K562 (cell line): ENCODE measurements around the gene MCEMP1. TPM values are rescaled to one million over a fixed set of nuclear protein-coding genes. Genes with fewer than 3 reads are reported as not detected.

Source experiments
- DMBX1 ChIP-seq: fragments of 250-450 bp; sonication (Bioruptor Pico); IDR thresholded peaks from 2 replicates; pipeline ENCODE4 v1.8.0; 2022; ENCODE audit warnings: inconsistent platforms, mild to moderate bottlenecking, moderate library complexity, borderline replicate concordance
- EHMT2 ChIP-seq: fragments of 450-650 bp; IDR thresholded peaks from 2 replicates; pipeline ENCODE4 v1.6.1; 2018; ENCODE audit warnings: antibody characterized with exemption
- NFXL1 ChIP-seq: fragments of 450-650 bp; formaldehyde crosslinking; IDR thresholded peaks from 2 replicates; pipeline ENCODE4 v1.4.0; 2021; ENCODE audit warnings: mild to moderate bottlenecking
- PTRF ChIP-seq: fragments of 450-650 bp; IDR thresholded peaks from 2 replicates; pipeline ENCODE4 v1.6.1; 2016; ENCODE audit warnings: mild to moderate bottlenecking, missing genetic modification characterization, missing compliant biosample characterization
- SMC3 ChIP-seq: conservative IDR thresholded peaks from 2 replicates; pipeline ENCODE4 v1.6.1; 2011; ENCODE audit warnings: low read depth, low read length, improper control_type of control experiment; ENCODE audit not compliant: insufficient read depth
- SRSF9 ChIP-seq: fragments of 200-400 bp; formaldehyde crosslinking; IDR thresholded peaks from 2 replicates; pipeline ENCODE4 v1.6.1; 2017; ENCODE audit warnings: low read depth, low read length, borderline replicate concordance
- TCF3 ChIP-seq: sonication (generic); formaldehyde crosslinking; IDR thresholded peaks from 2 replicates; pipeline ENCODE4 v1.4.0; 2020; ENCODE audit warnings: mild to moderate bottlenecking, missing genetic modification reagents
- TOE1 ChIP-seq, 2 experiments: fragments of 450-650 bp in 1 of 2; sonication (generic) in 1 of 2; formaldehyde crosslinking in 1 of 2; IDR thresholded peaks; 2 replicates each; pipeline versions ENCODE4 v1.7.1 to v1.8.0; 2016 to 2022; ENCODE audit warnings: borderline replicate concordance in 2 of 2, mild to moderate bottlenecking in 2 of 2, antibody characterized with exemption in 1 of 2, inconsistent platforms in 1 of 2, low read depth in 1 of 2, missing genetic modification reagents in 1 of 2, moderate library complexity in 1 of 2
- polyA plus RNA-seq, 8 experiments: library from polyadenylated mRNA; depleted of rRNA in 4 of 8; stranded (reverse) in 5 of 8; unstranded in 3 of 8; fragments of >200 nt; fragmentation: Nextera tagmentation in 2 of 8; fragmentation: Illumina TruSeq in 1 of 8; extraction: Ambion mirVana in 2 of 8; extraction: Trizol in 1 of 8; gene quantifications; 2 replicates each; pipeline versions ENCODE4 v1.2.1 to v1.2.3, GENCODE V29; 2011 to 2014; ENCODE audit warnings: inconsistent platforms in 1 of 8, missing spikeins in 1 of 8
- total RNA-seq, 7 experiments: library from RNA; depleted of rRNA in 6 of 7; stranded (reverse); fragments of >200 nt in 6 of 7; fragmentation: Illumina TruSeq in 2 of 7; extraction: Trizol in 2 of 7; gene quantifications; 2 replicates each; pipeline versions ENCODE4 v1.2.1 to v1.2.3, GENCODE V29; 2011 to 2021; ENCODE audit warnings: low replicate concordance in 1 of 7
- TF ChIP-seq, protein P1 (sequence below): fragments of 200-800 bp; sonication (Bioruptor generic); IDR thresholded peaks from 2 replicates; pipeline ENCODE4 v1.6.1; 2017; ENCODE audit warnings: missing genetic modification characterization, missing compliant biosample characterization
- TF ChIP-seq, protein P2 (sequence below): sonication (generic); formaldehyde crosslinking; IDR thresholded peaks from 2 replicates; pipeline ENCODE4 v1.9.0; 2022; ENCODE audit warnings: mild to moderate bottlenecking, missing genetic modification reagents
- TF ChIP-seq, protein P3 (sequence below): sonication (generic); formaldehyde crosslinking; IDR thresholded peaks from 2 replicates; pipeline ENCODE4 v1.9.0; 2022; ENCODE audit warnings: mild to moderate bottlenecking, missing genetic modification reagents
- TF ChIP-seq, protein P4 (sequence below): fragments of 450-650 bp; IDR thresholded peaks from 2 replicates; pipeline ENCODE4 v1.6.1; 2017; ENCODE audit warnings: mild to moderate bottlenecking, moderate library complexity
- TF ChIP-seq, protein P5 (sequence below): fragments of 250-450 bp; sonication (Bioruptor Pico); IDR thresholded peaks from 2 replicates; pipeline ENCODE4 v1.4.0; 2020
- TF ChIP-seq, protein P6 (sequence below), 2 experiments: fragments of 450-650 bp; conservative IDR thresholded peaks; 2 replicates each; pipeline ENCODE4 v1.6.1; 2017; ENCODE audit warnings: mild to moderate bottlenecking in 2 of 2, moderate library complexity in 2 of 2
- TF ChIP-seq, protein P7 (sequence below), 2 experiments: fragments of 450-650 bp in 1 of 2; IDR thresholded peaks; 2 replicates each; pipeline ENCODE4 v1.6.1; 2011 to 2017; ENCODE audit warnings: low read depth in 2 of 2, antibody characterized with exemption in 1 of 2, borderline replicate concordance in 1 of 2, low read length in 1 of 2, mild to moderate bottlenecking in 1 of 2, mixed read lengths in 1 of 2; ENCODE audit not compliant: control insufficient read depth in 1 of 2

The MCEMP1 gene
- total and polyA plus RNA-seq, 9 of the 15 experiments (the other 6 are each of a cell fraction or from before 2014, with no cell fraction given): 0.11 to 1.8 (median 0.51) TPM

DNA sequence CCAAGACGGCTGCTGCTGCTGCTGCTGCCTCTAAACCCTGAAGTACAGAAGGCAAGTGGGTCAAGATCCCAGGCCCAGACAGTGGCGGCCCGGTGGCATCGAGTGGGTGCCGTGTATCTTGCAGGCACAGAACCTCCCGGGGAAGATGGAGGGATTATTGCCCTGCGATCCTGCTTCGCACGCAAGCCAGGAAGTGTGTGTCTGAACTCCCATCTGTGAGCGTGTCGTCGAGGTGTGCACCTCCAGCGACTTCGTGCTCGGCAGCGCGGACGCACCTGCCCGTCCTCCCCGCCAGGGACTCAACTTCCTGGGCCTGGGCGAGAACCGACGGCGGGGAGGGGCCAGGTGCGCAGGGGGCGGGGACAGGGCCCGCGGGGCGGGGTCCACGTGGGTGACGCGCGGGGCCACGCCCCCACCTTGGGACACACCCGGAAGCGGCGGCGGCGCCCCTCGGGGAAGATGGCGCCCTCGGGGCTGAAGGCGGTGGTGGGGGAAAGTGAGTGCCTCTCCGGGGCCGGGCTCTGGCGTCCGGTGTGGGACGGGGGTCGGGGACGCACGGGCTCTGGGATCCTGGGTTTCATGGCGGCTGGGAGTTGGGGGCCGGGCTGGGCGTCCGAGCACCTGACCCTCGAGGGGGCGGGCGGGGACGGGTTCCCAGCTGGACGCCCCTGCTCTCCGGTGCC lies 40.1 kb upstream of the MCEMP1 start, which contains the start of gene STXBP2 (continued):
- TF ChIP-seq, protein P1, sequence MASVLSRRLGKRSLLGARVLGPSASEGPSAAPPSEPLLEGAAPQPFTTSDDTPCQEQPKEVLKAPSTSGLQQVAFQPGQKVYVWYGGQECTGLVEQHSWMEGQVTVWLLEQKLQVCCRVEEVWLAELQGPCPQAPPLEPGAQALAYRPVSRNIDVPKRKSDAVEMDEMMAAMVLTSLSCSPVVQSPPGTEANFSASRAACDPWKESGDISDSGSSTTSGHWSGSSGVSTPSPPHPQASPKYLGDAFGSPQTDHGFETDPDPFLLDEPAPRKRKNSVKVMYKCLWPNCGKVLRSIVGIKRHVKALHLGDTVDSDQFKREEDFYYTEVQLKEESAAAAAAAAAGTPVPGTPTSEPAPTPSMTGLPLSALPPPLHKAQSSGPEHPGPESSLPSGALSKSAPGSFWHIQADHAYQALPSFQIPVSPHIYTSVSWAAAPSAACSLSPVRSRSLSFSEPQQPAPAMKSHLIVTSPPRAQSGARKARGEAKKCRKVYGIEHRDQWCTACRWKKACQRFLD (CRISPR knock-in tag): peak; percentile 37; the same call in 1 of the 2 replicates
- TF ChIP-seq TOE1 (IDR thresholded peaks at IDR 0.05; ENCODE audit: borderline replicate concordance): no peak
- TF ChIP-seq TOE1 (CRISPR knock-in tag; IDR thresholded peaks at IDR 0.05; ENCODE audit: borderline replicate concordance, low read depth): no peak
- TF ChIP-seq TCF3 (CRISPR knock-in tag): peak; percentile 24; the same call in 1 of the 2 replicates
- TF ChIP-seq, protein P2, sequence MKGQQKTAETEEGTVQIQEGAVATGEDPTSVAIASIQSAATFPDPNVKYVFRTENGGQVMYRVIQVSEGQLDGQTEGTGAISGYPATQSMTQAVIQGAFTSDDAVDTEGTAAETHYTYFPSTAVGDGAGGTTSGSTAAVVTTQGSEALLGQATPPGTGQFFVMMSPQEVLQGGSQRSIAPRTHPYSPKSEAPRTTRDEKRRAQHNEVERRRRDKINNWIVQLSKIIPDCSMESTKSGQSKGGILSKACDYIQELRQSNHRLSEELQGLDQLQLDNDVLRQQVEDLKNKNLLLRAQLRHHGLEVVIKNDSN: peak; percentile 58
- TF ChIP-seq EHMT2: no peak
- TF ChIP-seq, protein P3, sequence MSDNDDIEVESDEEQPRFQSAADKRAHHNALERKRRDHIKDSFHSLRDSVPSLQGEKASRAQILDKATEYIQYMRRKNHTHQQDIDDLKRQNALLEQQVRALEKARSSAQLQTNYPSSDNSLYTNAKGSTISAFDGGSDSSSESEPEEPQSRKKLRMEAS (CRISPR knock-in tag): peak; percentile 97
- TF ChIP-seq, protein P4, sequence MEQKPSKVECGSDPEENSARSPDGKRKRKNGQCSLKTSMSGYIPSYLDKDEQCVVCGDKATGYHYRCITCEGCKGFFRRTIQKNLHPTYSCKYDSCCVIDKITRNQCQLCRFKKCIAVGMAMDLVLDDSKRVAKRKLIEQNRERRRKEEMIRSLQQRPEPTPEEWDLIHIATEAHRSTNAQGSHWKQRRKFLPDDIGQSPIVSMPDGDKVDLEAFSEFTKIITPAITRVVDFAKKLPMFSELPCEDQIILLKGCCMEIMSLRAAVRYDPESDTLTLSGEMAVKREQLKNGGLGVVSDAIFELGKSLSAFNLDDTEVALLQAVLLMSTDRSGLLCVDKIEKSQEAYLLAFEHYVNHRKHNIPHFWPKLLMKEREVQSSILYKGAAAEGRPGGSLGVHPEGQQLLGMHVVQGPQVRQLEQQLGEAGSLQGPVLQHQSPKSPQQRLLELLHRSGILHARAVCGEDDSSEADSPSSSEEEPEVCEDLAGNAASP: no peak
- TF ChIP-seq, protein P5, sequence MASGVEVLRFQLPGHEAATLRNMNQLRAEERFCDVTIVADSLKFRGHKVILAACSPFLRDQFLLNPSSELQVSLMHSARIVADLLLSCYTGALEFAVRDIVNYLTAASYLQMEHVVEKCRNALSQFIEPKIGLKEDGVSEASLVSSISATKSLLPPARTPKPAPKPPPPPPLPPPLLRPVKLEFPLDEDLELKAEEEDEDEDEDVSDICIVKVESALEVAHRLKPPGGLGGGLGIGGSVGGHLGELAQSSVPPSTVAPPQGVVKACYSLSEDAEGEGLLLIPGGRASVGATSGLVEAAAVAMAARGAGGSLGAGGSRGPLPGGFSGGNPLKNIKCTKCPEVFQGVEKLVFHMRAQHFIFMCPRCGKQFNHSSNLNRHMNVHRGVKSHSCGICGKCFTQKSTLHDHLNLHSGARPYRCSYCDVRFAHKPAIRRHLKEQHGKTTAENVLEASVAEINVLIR: no peak
- no peak for TF ChIP-seq PTRF (tag)
- TF ChIP-seq, protein P6, sequence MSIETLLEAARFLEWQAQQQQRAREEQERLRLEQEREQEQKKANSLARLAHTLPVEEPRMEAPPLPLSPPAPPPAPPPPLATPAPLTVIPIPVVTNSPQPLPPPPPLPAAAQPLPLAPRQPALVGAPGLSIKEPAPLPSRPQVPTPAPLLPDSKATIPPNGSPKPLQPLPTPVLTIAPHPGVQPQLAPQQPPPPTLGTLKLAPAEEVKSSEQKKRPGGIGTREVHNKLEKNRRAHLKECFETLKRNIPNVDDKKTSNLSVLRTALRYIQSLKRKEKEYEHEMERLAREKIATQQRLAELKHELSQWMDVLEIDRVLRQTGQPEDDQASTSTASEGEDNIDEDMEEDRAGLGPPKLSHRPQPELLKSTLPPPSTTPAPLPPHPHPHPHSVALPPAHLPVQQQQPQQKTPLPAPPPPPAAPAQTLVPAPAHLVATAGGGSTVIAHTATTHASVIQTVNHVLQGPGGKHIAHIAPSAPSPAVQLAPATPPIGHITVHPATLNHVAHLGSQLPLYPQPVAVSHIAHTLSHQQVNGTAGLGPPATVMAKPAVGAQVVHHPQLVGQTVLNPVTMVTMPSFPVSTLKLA (conservative IDR thresholded peaks at IDR 0.05): peak; percentile 79 to 88
- TF ChIP-seq SMC3: no peak
- 0 out of 2 replicates have a peak, but pooled peaks have one; percentile 42 for TF ChIP-seq DMBX1 (CRISPR knock-in tag)
- TF ChIP-seq, protein P7, sequence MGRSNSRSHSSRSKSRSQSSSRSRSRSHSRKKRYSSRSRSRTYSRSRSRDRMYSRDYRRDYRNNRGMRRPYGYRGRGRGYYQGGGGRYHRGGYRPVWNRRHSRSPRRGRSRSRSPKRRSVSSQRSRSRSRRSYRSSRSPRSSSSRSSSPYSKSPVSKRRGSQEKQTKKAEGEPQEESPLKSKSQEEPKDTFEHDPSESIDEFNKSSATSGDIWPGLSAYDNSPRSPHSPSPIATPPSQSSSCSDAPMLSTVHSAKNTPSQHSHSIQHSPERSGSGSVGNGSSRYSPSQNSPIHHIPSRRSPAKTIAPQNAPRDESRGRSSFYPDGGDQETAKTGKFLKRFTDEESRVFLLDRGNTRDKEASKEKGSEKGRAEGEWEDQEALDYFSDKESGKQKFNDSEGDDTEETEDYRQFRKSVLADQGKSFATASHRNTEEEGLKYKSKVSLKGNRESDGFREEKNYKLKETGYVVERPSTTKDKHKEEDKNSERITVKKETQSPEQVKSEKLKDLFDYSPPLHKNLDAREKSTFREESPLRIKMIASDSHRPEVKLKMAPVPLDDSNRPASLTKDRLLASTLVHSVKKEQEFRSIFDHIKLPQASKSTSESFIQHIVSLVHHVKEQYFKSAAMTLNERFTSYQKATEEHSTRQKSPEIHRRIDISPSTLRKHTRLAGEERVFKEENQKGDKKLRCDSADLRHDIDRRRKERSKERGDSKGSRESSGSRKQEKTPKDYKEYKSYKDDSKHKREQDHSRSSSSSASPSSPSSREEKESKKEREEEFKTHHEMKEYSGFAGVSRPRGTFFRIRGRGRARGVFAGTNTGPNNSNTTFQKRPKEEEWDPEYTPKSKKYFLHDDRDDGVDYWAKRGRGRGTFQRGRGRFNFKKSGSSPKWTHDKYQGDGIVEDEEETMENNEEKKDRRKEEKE (IDR thresholded peaks at IDR 0.05; ENCODE audit: borderline replicate concordance in 1 of 2, control insufficient read depth in 1 of 2, low read depth in 2 of 2, low read length in 1 of 2): no peak
- no peak for TF ChIP-seq SRSF9
- no peak for TF ChIP-seq NFXL1
